ENCODE data around the gene CFAP58.

CFAP58 gene

GRCh38 chr10:104334965-104335650, 18.5 kb upstream of the CFAP58 start:
- no peak for DNase-seq

- peak; percentile 75 for DNase-seq
Observed at GRCh38 chr10:104336821-104337467, 16.7 kb upstream of the CFAP58 start.

- peak; percentile 23 for DNase-seq
Observed at GRCh38 chr10:104337521-104337984, 16.1 kb upstream of the CFAP58 start.

- DNase-seq = peak; percentile 88
Observed at GRCh38 chr10:104337985-104338735, 15.5 kb upstream of the CFAP58 start, which contains the start of gene ITPRIP. Gene ITPRIP, minus strand, starts transcription at chr10:104338465. Its CDS starts 22,414 bp downstream, at chr10:104316051.

GRCh38 chr10:104339469-104340110, 14.0 kb upstream of the CFAP58 start:
- DNase-seq = peak; percentile 72

- no peak for DNase-seq
Observed at GRCh38 chr10:104340111-104340526, 13.5 kb upstream of the CFAP58 start.

- DNase-seq = no peak
Observed at GRCh38 chr10:104340641-104341040, 13.0 kb upstream of the CFAP58 start.

GRCh38 chr10:104342941-104343411, 10.7 kb upstream of the CFAP58 start:
- peak; percentile 31 for DNase-seq

- DNase-seq = no peak
Observed at GRCh38 chr10:104344219-104344618, 9.4 kb upstream of the CFAP58 start.

GRCh38 chr10:104345515-104345914, 8.1 kb upstream of the CFAP58 start:
- DNase-seq = no peak

GRCh38 chr10:104345941-104346340, 7.7 kb upstream of the CFAP58 start:
- no peak for DNase-seq

- DNase-seq = no peak
Observed at GRCh38 chr10:104347295-104348045, 6.2 kb upstream of the CFAP58 start.

GRCh38 chr10:104348601-104349000, 5.0 kb upstream of the CFAP58 start:
- DNase-seq = no peak

- DNase-seq = peak; percentile 72
Observed at GRCh38 chr10:104349623-104350126, 4.0 kb upstream of the CFAP58 start.

- DNase-seq = peak; percentile 77
Observed at GRCh38 chr10:104350127-104350635, 3.5 kb upstream of the CFAP58 start.

GRCh38 chr10:104351061-104351702, 2.5 kb upstream of the CFAP58 start:
- DNase-seq = peak; percentile 77

- DNase-seq = no peak
Observed at GRCh38 chr10:104351919-104352318, 1.7 kb upstream of the CFAP58 start.

GRCh38 chr10:104359811-104360210, 6.2 kb downstream of the CFAP58 start:
- DNase-seq = no peak

GRCh38 chr10:104367904-104368303, 14.3 kb downstream of the CFAP58 start:
- DNase-seq = no peak

- DNase-seq = no peak
Observed at GRCh38 chr10:104368381-104368780, 14.7 kb downstream of the CFAP58 start.

- DNase-seq = no peak
Observed at GRCh38 chr10:104371753-104372152, 18.1 kb downstream of the CFAP58 start.
